Stimulated activated CD4-positive, alpha-beta T cell treated with anti-CD3 and anti-CD28 coated beads, Interleukin-12 subunit alpha, Interleukin-12 subunit beta, amount 100 ng/mL, for 48 hours (primary cell): Measurements from ENCODE around the gene C20orf204.
"Not testable (repeated sequence)": the region's sequence is repeated elsewhere in the genome, so short reads cannot be mapped to it uniquely, and the experiment has no call there.

Source experiments
- DNase-seq, 3 donors: peaks; one replicate each; pipeline ENCODE4 v3.0.0-alpha.2; 2020; ENCODE audit warnings: low read depth in 2 of 3, low spot score in 1 of 3

C20orf204 gene

GRCh38 chr20:64035933-64036345 lies at the start of gene C20orf204:
C20orf204 (plus strand) TSS chr20:64036182; CDS start chr20:64036324, 142 bp downstream.
- DNase-seq: no peak

- no peak for DNase-seq
Observed at GRCh38 chr20:64000906-64001305, 35.1 kb upstream of the C20orf204 start.

GRCh38 chr20:64001607-64002011 lies 34.4 kb upstream of the C20orf204 start:
- DNase-seq: no peak

- DNase-seq: no peak
Observed at GRCh38 chr20:64003960-64004725, 31.8 kb upstream of the C20orf204 start.

- DNase-seq: no peak
Observed at GRCh38 chr20:64005394-64005793, 30.6 kb upstream of the C20orf204 start.

GRCh38 chr20:64006490-64006889 lies 29.5 kb upstream of the C20orf204 start:
- DNase-seq: no peak

GRCh38 chr20:64006902-64007301 lies 29.1 kb upstream of the C20orf204 start:
- no peak for DNase-seq

- no peak for DNase-seq
Observed at GRCh38 chr20:64009811-64010387, 26.1 kb upstream of the C20orf204 start.

GRCh38 chr20:64010711-64011237 lies 25.2 kb upstream of the C20orf204 start:
- DNase-seq: no peak

- no peak for DNase-seq
Observed at GRCh38 chr20:64011366-64011779, 24.6 kb upstream of the C20orf204 start.

GRCh38 chr20:64012385-64013154 lies 23.4 kb upstream of the C20orf204 start:
- DNase-seq: not testable (repeated sequence)

- no peak for DNase-seq
Observed at GRCh38 chr20:64015635-64016034, 20.3 kb upstream of the C20orf204 start.

GRCh38 chr20:64021124-64021975 lies 14.6 kb upstream of the C20orf204 start:
- no peak for DNase-seq

GRCh38 chr20:64022671-64023360 lies 13.2 kb upstream of the C20orf204 start:
- DNase-seq: no peak

GRCh38 chr20:64023361-64024140 lies 12.4 kb upstream of the C20orf204 start:
- DNase-seq: no peak

GRCh38 chr20:64024141-64024990 lies 11.6 kb upstream of the C20orf204 start:
- DNase-seq: no peak

- DNase-seq: no peak
Observed at GRCh38 chr20:64025101-64025825, 10.7 kb upstream of the C20orf204 start.
